Calu3 (cell line): ENCODE results near the gene SLC25A39. TPM values are rescaled to one million over a fixed set of nuclear protein-coding genes. Genes with fewer than 3 reads are reported as not detected.

Experiments used
- BruUV-seq: library from RNA; stranded (reverse); fragments of 400-500 nt; replicated peaks from 2 replicates; lab custom pipeline; 2021; lab: Mats Ljungman, UMichigan
- CTCF ChIA-PET: fragments of 300-600 bp; sonication (Branson Sonifier 250); formaldehyde crosslinking; loops from one replicate; lab custom pipeline; 2022; ENCODE audit warnings: antibody characterized with exemption; lab: Charles Lee
- DNase-seq: peaks from one replicate; pipeline ENCODE4 v3.0.0; 2022
- H3K27ac Mint-ChIP-seq: one replicate; pipeline ENCODE4 v1.8.0; 2022; ENCODE audit warnings: mixed read lengths; ENCODE audit not compliant: unreplicated experiment
- H3K27me3 Mint-ChIP-seq: one replicate; pipeline ENCODE4 v1.8.0; 2022; ENCODE audit warnings: mixed read lengths; ENCODE audit not compliant: unreplicated experiment
- H3K36me3 Mint-ChIP-seq: one replicate; pipeline ENCODE4 v1.8.0; 2022; ENCODE audit warnings: mild to moderate bottlenecking, moderate library complexity, mixed read lengths; ENCODE audit not compliant: insufficient read depth, unreplicated experiment
- H3K4me1 Mint-ChIP-seq: one replicate; pipeline ENCODE4 v1.8.0; 2022; ENCODE audit warnings: mild to moderate bottlenecking, low read depth, mixed read lengths; ENCODE audit not compliant: unreplicated experiment
- H3K4me3 Mint-ChIP-seq: one replicate; pipeline ENCODE4 v1.8.0; 2022; ENCODE audit warnings: mild to moderate bottlenecking, low read depth, moderate library complexity, mixed read lengths; ENCODE audit not compliant: unreplicated experiment
- H3K9me3 Mint-ChIP-seq: one replicate; pipeline ENCODE4 v1.8.0; 2022; ENCODE audit warnings: low read depth, mixed read lengths; ENCODE audit not compliant: unreplicated experiment
- CTCF ChIP-seq: fragments of 200-600 bp; IDR thresholded peaks from one replicate; pipeline ENCODE4 v1.8.0; 2022; ENCODE audit warnings: antibody characterized with exemption; ENCODE audit not compliant: unreplicated experiment
- intact Hi-C: fragments of 100-400 bp; cut with micrococcal nuclease; formaldehyde crosslinking; loops from one replicate; pipeline ENCODE4 v1.10.0; 2022; ENCODE audit not compliant: unreplicated experiment
- total RNA-seq: library from RNA; stranded (reverse); gene quantifications from 2 replicates; pipeline ENCODE4 v1.2.3, GENCODE V29; 2022

The SLC25A39 gene
- total RNA-seq, 1 experiment from 2014 or later = 271 TPM

GRCh38 chr17:44277976-44278375 is 46.6 kb downstream of the SLC25A39 start:
- TF ChIP-seq CTCF = no peak
- Mint-ChIP-seq H3K4me1 (peaks cover 17% of the 10 kb centered on the region), H3K27ac (no peak overlapping the region), H3K36me3 (no peaks in the 10 kb centered on the region), H3K4me3 (no peak overlapping the region), H3K27me3 (peaks cover 19% of the 10 kb centered on the region), H3K9me3 (no peaks in the 10 kb centered on the region)
- DNase-seq = no peak
- no TSS peak for BruUV-seq
- CTCF ChIA-PET = interaction anchor here (0.6 to 1.3 kb wide), 4 partner anchors 11 to 105 kb away, joined by 3 to 4 read pairs (median 4); no protein-coding TSS in a partner anchor
- intact Hi-C loops = no loop called here

- no peak overlapping the region for H3K4me3 Mint-ChIP-seq
- peaks cover 8% of the 10 kb centered on the region for H3K4me1 Mint-ChIP-seq
- BruUV-seq = no TSS peak
- H3K27me3 Mint-ChIP-seq = peaks cover 41% of the 10 kb centered on the region
- H3K36me3 Mint-ChIP-seq = peaks cover under 1% of the 10 kb centered on the region
- no peaks in the 10 kb centered on the region for H3K9me3 Mint-ChIP-seq
- no peak overlapping the region for H3K27ac Mint-ChIP-seq
- no peak for TF ChIP-seq CTCF
- CTCF ChIA-PET = interaction anchor here (1.1 kb wide), 1 partner anchor 39 kb away, joined by 3 read pairs; no protein-coding TSS in a partner anchor
- intact Hi-C loops = no loop called here
- DNase-seq = no peak
Measured at GRCh38 chr17:44273607-44274006, 51.0 kb downstream of the SLC25A39 start.

- no peak for DNase-seq
- H3K9me3 Mint-ChIP-seq = no peaks in the 10 kb centered on the region
- H3K4me1 Mint-ChIP-seq = peaks cover 8% of the 10 kb centered on the region
- peaks cover 5% of the 10 kb centered on the region for H3K36me3 Mint-ChIP-seq
- TF ChIP-seq CTCF = no peak
- BruUV-seq = no TSS peak
- intact Hi-C loops = no loop called here
- H3K27ac Mint-ChIP-seq = no peak overlapping the region
- CTCF ChIA-PET = interaction anchor here (1.1 kb wide), 1 partner anchor 38 kb away, joined by 3 read pairs; no protein-coding TSS in a partner anchor
- peaks cover 48% of the 10 kb centered on the region for H3K27me3 Mint-ChIP-seq
- no peak overlapping the region for H3K4me3 Mint-ChIP-seq
Measured at GRCh38 chr17:44272954-44273353, 51.7 kb downstream of the SLC25A39 start.

DNA sequence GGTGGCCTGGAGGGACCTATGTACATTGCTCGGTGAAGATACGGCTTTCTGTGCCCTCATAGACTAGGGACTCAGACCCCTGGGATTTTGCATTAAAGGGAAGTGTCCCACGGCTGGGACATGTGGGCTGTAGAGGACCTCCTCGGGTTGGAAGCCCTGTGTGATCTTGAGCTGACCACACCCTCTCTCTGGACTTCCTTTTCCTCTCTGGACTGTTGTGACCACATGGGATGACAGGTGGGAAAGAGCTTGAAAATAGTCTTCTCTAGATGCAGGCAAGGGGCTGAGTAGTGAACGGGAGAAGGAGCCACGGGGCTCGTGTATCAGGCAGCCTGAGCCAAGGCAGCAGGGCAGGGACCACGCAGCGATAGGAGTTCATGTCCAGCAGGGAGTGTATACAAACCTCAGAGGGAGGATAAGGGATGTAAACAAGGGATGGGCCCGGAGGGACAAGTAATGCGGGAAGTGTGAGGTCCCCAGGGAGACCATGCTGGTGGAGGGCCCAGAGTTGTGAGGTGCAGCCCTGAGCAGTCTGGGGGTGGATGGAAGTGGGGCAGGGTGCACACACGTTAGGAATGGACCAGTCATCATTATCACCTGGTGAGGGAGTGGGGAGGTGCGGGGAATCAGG is 52.2 kb downstream of the SLC25A39 start:
- CTCF ChIA-PET = interaction anchor here (0.9 to 1.1 kb wide), 2 partner anchors 38 kb away, joined by 3 read pairs; no protein-coding TSS in a partner anchor
- peaks cover 50% of the 10 kb centered on the region for H3K27me3 Mint-ChIP-seq
- no TSS peak for BruUV-seq
- H3K27ac Mint-ChIP-seq = no peak overlapping the region
- no peak overlapping the region for H3K4me3 Mint-ChIP-seq
- intact Hi-C loops = no loop called here
- peaks cover 8% of the 10 kb centered on the region for H3K4me1 Mint-ChIP-seq
- TF ChIP-seq CTCF = no peak
- no peaks in the 10 kb centered on the region for H3K9me3 Mint-ChIP-seq
- peaks cover 5% of the 10 kb centered on the region for H3K36me3 Mint-ChIP-seq
- DNase-seq = no peak

Other genes with a start within 250 kb of the SLC25A39 start
- 22.4 and 22.8 TPM in 2 replicates for gene HDAC5, start 201.2 kb downstream of the SLC25A39 start, total RNA-seq
- gene HROB, start 182.9 kb downstream of the SLC25A39 start, total RNA-seq = 24.4 and 24.8 TPM in 2 replicates
- gene ASB16, start 154.1 kb downstream of the SLC25A39 start, total RNA-seq = 0.19 TPM in 1 of 2 replicates, not detected in the other
- gene TMUB2, start 137.9 kb downstream of the SLC25A39 start, total RNA-seq = 56.0 and 58.8 TPM in 2 replicates
- 93.1 and 112 TPM in 2 replicates for gene ATXN7L3, start 124.9 kb downstream of the SLC25A39 start, total RNA-seq
- 92.1 and 94.2 TPM in 2 replicates for gene UBTF, start 105.1 kb downstream of the SLC25A39 start, total RNA-seq
- gene SLC4A1, start 56.7 kb downstream of the SLC25A39 start, total RNA-seq = not detected in 2 replicates
- 0.86 and 1.2 TPM in 2 replicates for gene RUNDC3A, start 16.2 kb downstream of the SLC25A39 start, total RNA-seq
- gene GRN, start 20.5 kb upstream of the SLC25A39 start, total RNA-seq = 376 and 480 TPM in 2 replicates
- 0.95 and 2.0 TPM in 2 replicates for gene FAM171A2, start 39.0 kb upstream of the SLC25A39 start, total RNA-seq
- gene ITGA2B, start 64.8 kb upstream of the SLC25A39 start, total RNA-seq = 1.2 and 1.6 TPM in 2 replicates
- 57.8 and 60.1 TPM in 2 replicates for gene GPATCH8, start 178.6 kb upstream of the SLC25A39 start, total RNA-seq
- 28.5 and 35.8 TPM in 2 replicates for gene FZD2, start 232.7 kb upstream of the SLC25A39 start, total RNA-seq